GM20000 (cell line): ENCODE measurements around the gene RFT1.

ENCODE experiments used
- DNase-seq: peaks from one replicate; pipeline ENCODE4 v3.0.0; 2012; ENCODE audit warnings: low spot score
- TF ChIP-seq, protein P1 (sequence below): IDR thresholded peaks from 2 replicates; pipeline ENCODE4 v1.5.1; 2012; ENCODE audit warnings: mild to moderate bottlenecking, control low read depth; ENCODE audit errors: extremely low read depth, missing control alignments

RFT1 gene

DNA sequence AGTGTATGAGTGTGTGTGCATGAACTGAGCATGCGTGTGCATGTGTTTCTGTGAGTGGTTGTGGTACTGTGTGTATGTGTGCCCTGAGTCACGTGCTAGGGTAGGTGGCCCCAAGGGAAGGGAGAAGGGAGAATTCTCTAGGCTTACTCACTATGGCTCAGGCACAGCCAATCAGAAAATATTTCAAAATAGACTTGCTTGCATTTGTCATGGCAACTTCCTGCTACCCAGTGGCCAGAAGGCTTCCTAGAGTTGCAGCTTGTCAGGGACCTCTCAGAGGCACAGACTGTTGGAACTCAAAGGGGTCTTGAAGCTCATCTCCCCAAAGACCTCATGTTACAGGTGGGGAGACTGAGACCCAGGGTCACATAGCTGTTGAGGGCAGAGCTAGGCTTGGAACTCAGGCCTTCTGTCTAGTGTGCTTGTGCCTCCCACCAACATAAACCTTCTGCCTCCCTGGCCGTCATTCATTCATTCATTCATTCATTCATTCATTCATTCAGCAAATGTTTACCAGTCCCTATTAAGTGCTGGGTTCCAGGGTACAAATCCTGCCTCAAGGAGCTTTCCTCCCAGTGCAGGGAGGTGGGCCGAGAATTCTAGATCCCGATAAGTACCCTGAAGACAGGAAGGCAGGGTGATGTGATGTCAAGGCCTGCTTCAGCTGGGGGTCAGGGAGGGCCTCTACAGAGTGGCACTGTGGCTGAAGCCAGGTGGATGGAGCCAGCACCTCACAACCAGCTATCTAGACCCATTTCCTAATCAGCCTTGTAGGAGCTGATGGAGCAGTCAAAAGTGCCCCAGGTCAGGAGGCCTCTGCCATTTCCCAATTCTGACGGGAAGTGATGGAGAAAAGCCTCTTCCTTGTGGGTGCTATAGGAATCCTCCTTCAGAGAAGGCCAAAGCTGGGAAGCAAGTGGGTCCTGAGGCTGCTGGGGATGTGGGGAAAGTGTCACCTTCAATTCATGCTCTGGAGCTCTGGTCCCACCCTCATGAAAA is 10.9 kb upstream of the RFT1 start:
- TF ChIP-seq, protein P1, sequence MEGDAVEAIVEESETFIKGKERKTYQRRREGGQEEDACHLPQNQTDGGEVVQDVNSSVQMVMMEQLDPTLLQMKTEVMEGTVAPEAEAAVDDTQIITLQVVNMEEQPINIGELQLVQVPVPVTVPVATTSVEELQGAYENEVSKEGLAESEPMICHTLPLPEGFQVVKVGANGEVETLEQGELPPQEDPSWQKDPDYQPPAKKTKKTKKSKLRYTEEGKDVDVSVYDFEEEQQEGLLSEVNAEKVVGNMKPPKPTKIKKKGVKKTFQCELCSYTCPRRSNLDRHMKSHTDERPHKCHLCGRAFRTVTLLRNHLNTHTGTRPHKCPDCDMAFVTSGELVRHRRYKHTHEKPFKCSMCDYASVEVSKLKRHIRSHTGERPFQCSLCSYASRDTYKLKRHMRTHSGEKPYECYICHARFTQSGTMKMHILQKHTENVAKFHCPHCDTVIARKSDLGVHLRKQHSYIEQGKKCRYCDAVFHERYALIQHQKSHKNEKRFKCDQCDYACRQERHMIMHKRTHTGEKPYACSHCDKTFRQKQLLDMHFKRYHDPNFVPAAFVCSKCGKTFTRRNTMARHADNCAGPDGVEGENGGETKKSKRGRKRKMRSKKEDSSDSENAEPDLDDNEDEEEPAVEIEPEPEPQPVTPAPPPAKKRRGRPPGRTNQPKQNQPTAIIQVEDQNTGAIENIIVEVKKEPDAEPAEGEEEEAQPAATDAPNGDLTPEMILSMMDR, result no peak
- no peak for DNase-seq

DNA sequence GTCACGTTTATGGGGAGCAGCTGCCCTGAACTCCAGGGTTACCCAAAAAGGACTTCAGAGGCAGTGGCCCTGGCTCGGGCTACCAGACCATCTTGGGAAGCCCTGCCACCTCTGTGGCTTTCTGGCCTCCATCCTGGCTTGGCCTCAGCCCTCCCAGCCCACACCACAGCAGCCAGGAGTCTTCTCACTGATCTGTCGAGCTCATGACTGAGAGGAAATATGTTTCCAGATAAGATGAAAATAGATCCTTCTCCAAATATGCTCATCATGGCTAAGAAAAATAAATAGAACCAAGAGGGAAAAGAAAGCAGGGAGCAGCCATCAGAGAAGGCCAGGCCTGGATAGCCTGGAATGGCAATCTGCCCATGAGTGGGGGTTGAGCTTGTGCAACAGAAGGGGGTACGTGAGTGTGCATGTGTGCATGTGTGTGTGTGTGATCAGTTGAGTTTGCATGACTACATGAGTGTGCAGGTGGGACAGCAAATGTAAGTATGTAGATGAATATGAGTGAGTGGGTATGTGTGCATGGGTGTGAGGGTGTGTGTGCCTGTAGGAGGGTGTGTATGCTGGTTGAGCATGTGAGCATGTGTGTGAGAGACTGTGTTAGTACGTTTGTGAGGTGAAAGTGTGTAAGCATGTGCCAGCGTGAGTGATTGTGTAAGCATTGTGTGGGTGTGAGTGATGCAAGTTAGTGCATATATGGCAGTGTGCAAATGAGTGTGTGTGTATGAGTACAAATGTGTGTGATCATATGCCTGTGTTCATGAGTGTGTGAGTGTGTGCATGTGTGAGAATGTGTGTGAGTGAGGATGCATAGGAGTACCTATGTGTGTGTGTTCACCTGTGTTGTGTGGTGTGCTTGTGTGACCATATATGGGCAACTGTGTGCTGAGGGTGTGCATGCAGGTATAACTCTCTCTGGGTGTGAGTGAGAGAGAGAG is 9.9 kb upstream of the RFT1 start:
- no peak for DNase-seq
- TF ChIP-seq, protein P1, result no peak

DNA sequence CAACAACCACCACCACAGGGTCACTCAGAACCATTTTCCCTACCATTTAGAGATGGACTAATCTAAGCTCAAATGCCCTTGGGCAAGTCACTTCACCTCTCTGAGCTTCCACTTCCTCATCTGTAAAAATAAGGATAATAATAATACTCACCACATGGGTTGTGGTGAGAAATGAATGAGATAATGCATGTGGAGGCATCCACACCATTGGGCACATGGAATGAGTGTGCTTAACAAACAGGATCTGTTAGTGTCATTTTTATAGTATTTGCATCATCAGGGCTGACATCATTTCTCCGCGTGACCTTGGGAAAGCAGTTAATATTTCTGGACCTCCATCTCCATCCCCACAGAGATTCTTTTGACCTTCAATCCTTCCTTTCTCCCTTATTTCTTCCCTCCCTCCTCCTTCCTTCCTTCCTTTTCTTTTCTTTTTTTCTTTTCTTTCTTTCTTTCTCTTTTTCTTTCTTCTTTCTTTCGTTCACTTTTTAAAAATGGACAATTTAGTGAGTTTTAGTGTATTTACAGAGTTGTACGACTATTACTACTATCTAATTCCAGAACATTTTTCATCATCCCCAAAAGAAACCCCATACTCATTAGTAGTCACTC is 7.7 kb upstream of the RFT1 start:
- TF ChIP-seq, protein P1, result no peak
- DNase-seq, result no peak

DNA sequence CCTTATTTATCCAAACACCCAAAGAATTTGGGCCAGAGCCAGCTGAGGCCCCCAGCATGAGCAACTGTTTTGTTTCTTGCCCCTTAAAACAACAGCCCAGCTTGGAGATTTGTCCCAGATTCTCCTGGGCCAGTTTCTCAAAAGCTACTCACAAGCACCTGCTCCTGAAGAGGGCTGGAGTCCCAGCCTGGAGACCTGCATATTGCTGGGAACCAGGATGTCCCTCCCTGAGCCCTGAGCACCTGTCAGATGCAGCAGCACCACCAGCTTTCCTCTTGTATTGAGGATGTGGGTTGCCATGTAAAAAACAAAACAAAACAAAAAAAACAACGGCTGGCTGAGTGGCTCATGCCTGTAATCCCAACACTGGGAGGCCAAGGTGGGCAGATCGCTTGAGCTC is 7.0 kb upstream of the RFT1 start:
- DNase-seq, result no peak
- TF ChIP-seq, protein P1, result no peak

DNA sequence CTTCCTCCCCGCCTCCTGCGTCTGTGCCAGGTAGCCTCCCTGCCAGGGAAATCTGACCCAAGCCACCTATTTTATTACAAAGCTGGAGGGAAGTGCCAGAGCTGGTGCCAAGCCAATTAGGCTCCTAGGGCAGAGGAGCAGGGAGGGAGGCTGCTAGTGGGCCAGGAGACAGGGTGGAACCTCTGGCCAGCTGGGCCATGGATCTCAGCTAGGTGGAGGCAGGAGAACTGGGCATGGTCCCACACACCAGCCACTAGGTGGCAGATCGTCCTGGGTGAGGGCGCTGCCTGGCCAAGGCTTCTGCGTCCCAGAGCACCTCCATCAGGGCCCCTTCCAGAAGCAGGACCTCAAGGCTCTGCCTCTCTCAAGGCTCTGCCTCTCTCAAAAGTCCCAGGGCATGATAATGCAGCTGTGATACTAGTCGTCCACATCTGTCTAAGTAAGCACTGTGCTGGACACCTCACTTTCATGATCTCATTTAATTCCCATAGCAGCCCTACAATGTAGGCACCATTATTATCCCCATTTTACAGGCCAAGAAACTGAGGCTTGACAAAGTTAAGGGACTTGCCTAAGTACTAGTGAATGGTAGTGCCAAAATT is 4.5 kb upstream of the RFT1 start:
- TF ChIP-seq, protein P1, result peak; percentile 82
- DNase-seq, result peak; percentile 82

DNA sequence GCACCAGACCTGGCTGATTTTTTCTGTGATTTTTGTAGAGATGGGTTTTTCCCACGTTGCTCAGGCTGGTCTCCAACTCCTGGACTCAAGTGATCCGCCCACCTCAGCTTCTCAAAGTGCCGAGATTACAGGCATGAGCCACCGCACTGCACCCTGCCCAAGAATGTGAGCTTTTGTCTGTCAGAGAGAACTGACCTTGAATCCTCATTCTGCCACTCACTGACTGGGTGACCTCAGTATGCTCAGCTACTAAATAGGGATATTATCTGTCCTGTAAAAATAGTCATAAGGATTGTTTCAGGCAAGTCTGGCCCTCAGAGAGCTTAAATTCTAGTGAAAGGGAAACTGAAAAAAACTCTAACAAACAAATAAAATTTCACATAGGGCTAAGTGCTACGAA is 2.1 kb upstream of the RFT1 start:
- no peak for DNase-seq
- TF ChIP-seq, protein P1, result no peak
